Osteoblast (primary cell): ENCODE measurements around the gene FOXE3. TPM values are rescaled to one million over a fixed set of nuclear protein-coding genes. Genes with fewer than 3 reads are reported as not detected.

Experiments
- DNase-seq: peaks from one replicate; pipeline ENCODE4 v3.0.0; 2011; ENCODE audit warnings: low spot score, mixed read lengths; ENCODE audit not compliant: insufficient read length; ENCODE audit errors: missing footprints
- H2AFZ ChIP-seq: 2 replicates; pipeline ENCODE4 v1.6.0; 2011; ENCODE audit warnings: mild to moderate bottlenecking, low read length
- H3K27ac ChIP-seq: 2 replicates; pipeline ENCODE4 v1.5.1; 2011; ENCODE audit warnings: mild to moderate bottlenecking, low read depth, low read length, moderate library complexity
- H3K27me3 ChIP-seq: 2 replicates; pipeline ENCODE4 v1.6.0; 2012; ENCODE audit warnings: mild to moderate bottlenecking, control low read depth, inconsistent platforms, low read length, moderate library complexity; ENCODE audit not compliant: insufficient read depth
- H3K36me3 ChIP-seq: 2 replicates; pipeline ENCODE4 v1.5.1; 2011; ENCODE audit warnings: mild to moderate bottlenecking, low read length, control low read depth, moderate library complexity; ENCODE audit not compliant: insufficient read depth
- H3K4me1 ChIP-seq: 2 replicates; pipeline ENCODE4 v1.5.1; 2011; ENCODE audit warnings: mild to moderate bottlenecking, low read length, control low read depth, moderate library complexity; ENCODE audit not compliant: insufficient read depth
- H3K4me2 ChIP-seq: 2 replicates; pipeline ENCODE4 v1.6.0; 2011; ENCODE audit warnings: mild to moderate bottlenecking, low read length; ENCODE audit not compliant: insufficient read depth
- H3K4me3 ChIP-seq: fragments of 200-600 bp; sonication (generic); 3 replicates; pipeline ENCODE4 v1.5.1; 2012; ENCODE audit warnings: mild to moderate bottlenecking, low read length, inconsistent platforms; ENCODE audit not compliant: insufficient read depth
- H3K79me2 ChIP-seq: 2 replicates; pipeline ENCODE4 v1.6.0; 2012; ENCODE audit warnings: mild to moderate bottlenecking, low read length, control low read depth, inconsistent platforms; ENCODE audit not compliant: insufficient read depth
- H3K9me3 ChIP-seq: 2 replicates; pipeline ENCODE4 v1.5.1; 2011; ENCODE audit warnings: low read depth, low read length, control low read depth
- H4K20me1 ChIP-seq: 2 replicates; pipeline ENCODE4 v1.6.0; 2012; ENCODE audit warnings: mild to moderate bottlenecking, low read length, control low read depth; ENCODE audit not compliant: insufficient read depth
- total RNA-seq: library from RNA; depleted of rRNA; stranded (reverse); fragments of >200 nt; gene quantifications from 2 replicates; pipeline ENCODE4 v1.2.3, GENCODE V29; 2012
- TF ChIP-seq, protein P1 (sequence below): IDR thresholded peaks from 2 replicates; pipeline ENCODE4 v1.5.1; 2011; ENCODE audit warnings: mild to moderate bottlenecking, low read depth, low read length, moderate library complexity; ENCODE audit errors: extremely low read depth

The FOXE3 gene
- total RNA-seq, 1 donor: not detected

DNA sequence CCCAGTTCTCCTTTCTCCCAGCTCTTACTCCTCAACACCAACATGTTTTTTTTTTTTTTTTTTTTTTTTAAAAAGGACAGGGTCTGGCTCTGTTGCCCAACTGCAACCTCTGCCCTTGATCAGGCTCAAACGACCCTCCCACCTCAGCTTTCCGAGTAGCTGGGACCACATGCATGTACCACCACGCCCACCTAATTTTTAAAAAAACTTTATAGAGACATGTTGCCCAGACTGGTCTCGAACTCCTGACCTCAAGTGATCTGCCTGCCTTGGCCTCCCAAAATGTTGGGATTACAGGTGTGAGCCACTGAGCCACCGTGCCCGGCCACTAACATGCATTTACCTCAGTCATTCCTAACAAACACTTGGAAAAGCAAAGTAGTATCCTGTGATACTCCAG, 31.1 kb upstream of the FOXE3 start:
- Histone ChIP-seq H3K4me3 (no peak overlapping the region), H3K27ac (no peak overlapping the region), H3K27me3 (no peaks in the 10 kb centered on the region), H3K9me3 (no peaks in the 10 kb centered on the region), H3K4me1 (peaks cover 2% of the 10 kb centered on the region), H2AFZ (no peak overlapping the region), H3K4me2 (no peak overlapping the region), H3K36me3 (peaks cover 11% of the 10 kb centered on the region), H4K20me1 (peaks cover 9% of the 10 kb centered on the region), H3K79me2 (no peaks in the 10 kb centered on the region)
- no peak for DNase-seq
- TF ChIP-seq, protein P1, sequence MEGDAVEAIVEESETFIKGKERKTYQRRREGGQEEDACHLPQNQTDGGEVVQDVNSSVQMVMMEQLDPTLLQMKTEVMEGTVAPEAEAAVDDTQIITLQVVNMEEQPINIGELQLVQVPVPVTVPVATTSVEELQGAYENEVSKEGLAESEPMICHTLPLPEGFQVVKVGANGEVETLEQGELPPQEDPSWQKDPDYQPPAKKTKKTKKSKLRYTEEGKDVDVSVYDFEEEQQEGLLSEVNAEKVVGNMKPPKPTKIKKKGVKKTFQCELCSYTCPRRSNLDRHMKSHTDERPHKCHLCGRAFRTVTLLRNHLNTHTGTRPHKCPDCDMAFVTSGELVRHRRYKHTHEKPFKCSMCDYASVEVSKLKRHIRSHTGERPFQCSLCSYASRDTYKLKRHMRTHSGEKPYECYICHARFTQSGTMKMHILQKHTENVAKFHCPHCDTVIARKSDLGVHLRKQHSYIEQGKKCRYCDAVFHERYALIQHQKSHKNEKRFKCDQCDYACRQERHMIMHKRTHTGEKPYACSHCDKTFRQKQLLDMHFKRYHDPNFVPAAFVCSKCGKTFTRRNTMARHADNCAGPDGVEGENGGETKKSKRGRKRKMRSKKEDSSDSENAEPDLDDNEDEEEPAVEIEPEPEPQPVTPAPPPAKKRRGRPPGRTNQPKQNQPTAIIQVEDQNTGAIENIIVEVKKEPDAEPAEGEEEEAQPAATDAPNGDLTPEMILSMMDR: no peak

DNA sequence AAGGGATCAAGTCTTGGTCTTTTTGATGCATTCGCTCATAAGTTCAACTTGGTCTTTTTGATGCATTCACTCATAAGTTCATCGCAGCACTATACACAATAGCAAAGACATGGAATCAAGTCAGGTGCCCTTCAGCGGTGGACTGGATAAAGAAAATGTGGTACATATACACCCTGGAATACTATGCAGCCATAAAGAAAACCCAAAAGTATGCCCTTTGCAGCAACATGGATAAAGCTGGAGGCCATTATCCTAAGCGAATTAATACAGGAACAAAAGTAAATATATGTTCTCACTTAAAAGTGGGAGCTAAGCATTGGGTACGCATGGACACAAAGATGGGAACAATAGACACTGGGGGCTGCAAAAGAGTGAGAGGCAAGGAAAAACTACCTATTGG, 29.8 kb upstream of the FOXE3 start:
- Histone ChIP-seq H3K79me2 (no peaks in the 10 kb centered on the region), H3K4me3 (no peak overlapping the region), H4K20me1 (peaks cover 5% of the 10 kb centered on the region), H3K27ac (no peak overlapping the region), H3K27me3 (no peaks in the 10 kb centered on the region), H3K36me3 (peaks cover 4% of the 10 kb centered on the region), H3K4me1 (peaks cover 2% of the 10 kb centered on the region), H2AFZ (no peak overlapping the region), H3K4me2 (no peak overlapping the region), H3K9me3 (no peaks in the 10 kb centered on the region)
- no peak for DNase-seq
- TF ChIP-seq, protein P1: no peak

DNA sequence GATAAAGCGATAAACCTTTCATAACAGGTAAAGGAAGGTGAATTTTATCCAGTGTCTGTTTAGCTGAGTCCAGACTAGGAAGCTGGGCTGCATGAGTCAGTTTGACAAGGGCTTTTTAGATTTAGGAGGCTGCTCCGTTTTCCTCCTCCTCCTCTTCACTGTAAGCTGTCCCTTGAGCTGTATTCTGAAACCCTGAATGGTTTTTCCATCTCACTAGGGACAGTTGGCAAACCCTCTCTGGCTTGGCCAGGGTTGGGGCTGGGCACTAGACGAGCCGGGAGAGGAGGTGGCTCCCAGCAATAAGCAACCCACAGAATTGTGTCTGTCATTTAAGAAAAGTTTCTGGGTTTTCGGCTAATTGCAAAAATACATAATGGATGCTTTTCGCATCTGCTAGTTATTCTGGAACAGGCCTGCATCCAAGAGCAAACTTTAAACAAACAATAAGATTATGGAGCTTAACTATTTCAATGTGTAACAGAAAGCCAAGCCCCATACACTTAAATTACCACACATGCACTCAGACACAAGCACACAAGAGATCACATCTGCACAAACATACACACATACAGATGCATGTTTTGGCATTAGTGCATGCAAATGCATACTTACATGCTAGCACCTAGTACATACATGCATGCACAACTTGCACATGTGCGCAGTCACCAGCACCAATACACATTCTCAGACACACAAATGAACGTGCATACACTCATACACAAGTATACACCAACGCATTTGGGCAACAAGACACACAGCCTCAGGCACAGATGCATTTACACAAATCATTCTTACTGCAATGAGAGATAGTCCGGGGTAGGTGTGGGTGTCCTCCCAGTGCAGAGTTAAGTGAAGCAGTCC, 27.8 kb upstream of the FOXE3 start:
- Histone ChIP-seq H3K27me3 (no peaks in the 10 kb centered on the region), H3K79me2 (no peaks in the 10 kb centered on the region), H4K20me1 (peaks cover 5% of the 10 kb centered on the region), H3K36me3 (no peaks in the 10 kb centered on the region), H3K4me3 (no peak overlapping the region), H3K27ac (no peak overlapping the region), H3K4me1 (peaks cover 2% of the 10 kb centered on the region), H3K9me3 (no peaks in the 10 kb centered on the region), H3K4me2 (no peak overlapping the region), H2AFZ (no peak overlapping the region)
- DNase-seq: peak; percentile 76
- TF ChIP-seq, protein P1: no peak

DNA sequence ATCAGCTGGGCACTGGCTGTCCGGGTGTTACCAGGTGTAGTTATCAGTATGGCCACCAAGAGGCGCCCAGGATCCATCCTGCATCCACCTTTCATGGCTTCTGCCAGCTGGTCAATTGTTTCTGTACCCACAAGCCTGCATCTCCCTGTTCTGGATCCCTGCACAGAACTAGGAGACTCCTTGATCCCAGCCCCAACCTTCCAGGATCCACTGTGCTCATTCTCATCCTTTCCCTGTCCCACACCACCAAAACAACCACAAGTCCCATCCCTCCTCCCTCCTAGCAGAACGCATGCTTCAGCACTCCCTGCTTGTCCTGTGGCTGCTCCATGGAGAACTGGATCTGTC, 27.2 kb upstream of the FOXE3 start:
- no peak overlapping the region for H3K27ac ChIP-seq
- no peaks in the 10 kb centered on the region for H3K9me3 ChIP-seq
- H3K27me3 ChIP-seq: no peaks in the 10 kb centered on the region
- no peak for DNase-seq
- H2AFZ ChIP-seq: no peak overlapping the region
- no peak overlapping the region for H3K4me2 ChIP-seq
- no peak overlapping the region for H3K4me3 ChIP-seq
- peaks cover 5% of the 10 kb centered on the region for H4K20me1 ChIP-seq
- TF ChIP-seq, protein P1: peak; percentile 87
- no peaks in the 10 kb centered on the region for H3K36me3 ChIP-seq
- H3K4me1 ChIP-seq: peaks cover 2% of the 10 kb centered on the region
- H3K79me2 ChIP-seq: no peaks in the 10 kb centered on the region
